NB4 (cell line): Measurements from ENCODE around the gene INSYN2A.

ENCODE experiments used
- CTCF ChIP-seq: IDR thresholded peaks from one replicate; pipeline ENCODE4 v1.5.1; 2012; ENCODE audit warnings: low read depth, low read length
- MAX ChIP-seq: IDR thresholded peaks from 2 replicates; pipeline ENCODE4 v1.6.1; 2011; ENCODE audit warnings: low read depth, low read length
- MYC ChIP-seq: IDR thresholded peaks from 2 replicates; pipeline ENCODE4 v1.6.1; 2011; ENCODE audit warnings: low read depth, low read length
- POLR2A ChIP-seq: IDR thresholded peaks from 2 replicates; pipeline ENCODE4 v1.6.1; 2011; ENCODE audit warnings: mild to moderate bottlenecking; ENCODE audit not compliant: insufficient read length; ENCODE audit errors: extremely low read depth

- TF ChIP-seq POLR2A: no peak
- no peak for TF ChIP-seq CTCF
- no peak for TF ChIP-seq MAX
- no peak for TF ChIP-seq MYC
These were observed 19.7 kb downstream of the INSYN2A start for GRCh38 chr10:127176649-127177048.
